Measurements from ENCODE around the gene ETS2.

- TF ChIP-seq CTCF (IDR thresholded peaks at IDR 0.05) (peak in 1 of 3 donors; percentile 93), POLR2A (IDR thresholded peaks at IDR 0.05) (no peak)
Measured at GRCh38 chr21:38831526-38832467, 26.1 kb downstream of the ETS2 start.

Data from lower leg skin (tissue), 3 donors.